C4-2B (cell line): ENCODE data around the gene CTDSPL.

Experiments used
- ZFX ChIP-seq: fragments of 450-650 bp; IDR thresholded peaks from 2 replicates; pipeline ENCODE4 v1.6.1; 2017
- TF ChIP-seq, protein P1 (sequence below): fragments of 450-650 bp; conservative IDR thresholded peaks from 2 replicates; pipeline ENCODE4 v1.5.1; 2017; ENCODE audit warnings: mild to moderate bottlenecking

DNA sequence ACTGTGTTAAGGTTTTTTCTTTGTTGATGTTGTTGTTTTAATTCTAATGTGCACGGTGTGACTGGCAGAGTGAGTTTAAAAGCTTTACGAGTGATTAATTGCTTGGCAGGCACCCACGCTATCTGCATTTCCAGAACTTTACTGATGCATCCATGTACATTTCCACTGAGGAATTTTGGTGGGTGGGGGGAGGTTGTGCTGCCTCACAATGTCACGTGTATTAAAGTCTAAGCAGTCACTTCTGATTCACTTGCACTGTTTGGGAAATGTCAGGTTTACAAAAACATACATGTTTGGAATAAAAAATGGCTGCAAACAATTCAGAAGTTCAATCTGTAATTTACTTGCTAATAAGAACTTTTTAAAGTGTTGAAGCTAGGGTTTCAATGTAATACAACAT lies 38.5 kb upstream of the CTDSPL start:
- TF ChIP-seq, protein P1, sequence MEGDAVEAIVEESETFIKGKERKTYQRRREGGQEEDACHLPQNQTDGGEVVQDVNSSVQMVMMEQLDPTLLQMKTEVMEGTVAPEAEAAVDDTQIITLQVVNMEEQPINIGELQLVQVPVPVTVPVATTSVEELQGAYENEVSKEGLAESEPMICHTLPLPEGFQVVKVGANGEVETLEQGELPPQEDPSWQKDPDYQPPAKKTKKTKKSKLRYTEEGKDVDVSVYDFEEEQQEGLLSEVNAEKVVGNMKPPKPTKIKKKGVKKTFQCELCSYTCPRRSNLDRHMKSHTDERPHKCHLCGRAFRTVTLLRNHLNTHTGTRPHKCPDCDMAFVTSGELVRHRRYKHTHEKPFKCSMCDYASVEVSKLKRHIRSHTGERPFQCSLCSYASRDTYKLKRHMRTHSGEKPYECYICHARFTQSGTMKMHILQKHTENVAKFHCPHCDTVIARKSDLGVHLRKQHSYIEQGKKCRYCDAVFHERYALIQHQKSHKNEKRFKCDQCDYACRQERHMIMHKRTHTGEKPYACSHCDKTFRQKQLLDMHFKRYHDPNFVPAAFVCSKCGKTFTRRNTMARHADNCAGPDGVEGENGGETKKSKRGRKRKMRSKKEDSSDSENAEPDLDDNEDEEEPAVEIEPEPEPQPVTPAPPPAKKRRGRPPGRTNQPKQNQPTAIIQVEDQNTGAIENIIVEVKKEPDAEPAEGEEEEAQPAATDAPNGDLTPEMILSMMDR: no peak
- no peak for TF ChIP-seq ZFX
